Measurements from ENCODE around the gene WNT3. TPM values are rescaled to one million over a fixed set of nuclear protein-coding genes. Genes with fewer than 3 reads are reported as not detected.
"Not testable (repeated sequence)": the region's sequence is repeated elsewhere in the genome, so short reads cannot be mapped to it uniquely, and the experiment has no call there.

Gene WNT3
- total RNA-seq, 6 experiments from 2014 or later: 2.1 to 3.5 (median 3.2) TPM

- Mint-ChIP-seq H3K9me3 (no peaks in the 10 kb centered on the region), H3K36me3 (ENCODE audit: low read depth) (peaks cover 44% of the 10 kb centered on the region), H3K27ac (no peak overlapping the region), H3K4me3 (no peak overlapping the region), H3K4me1 (ENCODE audit: low read depth) (peaks cover 42% of the 10 kb centered on the region), H3K27me3 (ENCODE audit: insufficient read depth) (no peaks in the 10 kb centered on the region; the same call in none of the 2 replicates)
- DNase-seq: no peak
- TF ChIP-seq CTCF (IDR thresholded peaks at IDR 0.05): no peak
Measured at GRCh38 chr17:46758614-46759013, 59.9 kb downstream of the WNT3 start.

- not testable (repeated sequence) for DNase-seq; H3K27me3 Mint-ChIP-seq (ENCODE audit: insufficient read depth); H3K4me3 Mint-ChIP-seq; H3K9me3 Mint-ChIP-seq; H3K27ac Mint-ChIP-seq
- Mint-ChIP-seq H3K36me3 (ENCODE audit: low read depth) (peaks cover 35% of the 10 kb centered on the region), H3K4me1 (ENCODE audit: low read depth) (peaks cover 32% of the 10 kb centered on the region)
Measured at GRCh38 chr17:46757588-46757987, 60.9 kb downstream of the WNT3 start.

- Mint-ChIP-seq H3K27me3 (ENCODE audit: insufficient read depth) (no peaks in the 10 kb centered on the region; the same call in none of the 2 replicates), H3K4me3 (no peak overlapping the region), H3K27ac (no peak overlapping the region; the same call in 1 of the 2 replicates), H3K4me1 (ENCODE audit: low read depth) (peaks cover 30% of the 10 kb centered on the region), H3K9me3 (no peaks in the 10 kb centered on the region), H3K36me3 (ENCODE audit: low read depth) (peaks cover 39% of the 10 kb centered on the region)
- no peak for DNase-seq
- no peak for TF ChIP-seq CTCF (IDR thresholded peaks at IDR 0.05)
Measured at GRCh38 chr17:46756861-46757260, 61.6 kb downstream of the WNT3 start.

GRCh38 chr17:46756081-46756735, 62.3 kb downstream of the WNT3 start:
- Mint-ChIP-seq H3K36me3 (ENCODE audit: low read depth) (peaks cover 42% of the 10 kb centered on the region), H3K27me3 (ENCODE audit: insufficient read depth) (no peaks in the 10 kb centered on the region; the same call in none of the 2 replicates), H3K27ac (no peak overlapping the region; the same call in 1 of the 2 replicates), H3K4me3 (no peak overlapping the region), H3K4me1 (ENCODE audit: low read depth) (peaks cover 30% of the 10 kb centered on the region), H3K9me3 (no peaks in the 10 kb centered on the region)
- no peak for TF ChIP-seq CTCF (IDR thresholded peaks at IDR 0.05)
- DNase-seq: no peak

GRCh38 chr17:46753776-46754175, 64.7 kb downstream of the WNT3 start:
- Mint-ChIP-seq H3K36me3 (ENCODE audit: low read depth) (peaks cover 31% of the 10 kb centered on the region), H3K9me3 (no peaks in the 10 kb centered on the region), H3K4me1 (ENCODE audit: low read depth) (peaks cover 25% of the 10 kb centered on the region), H3K27ac (no peak overlapping the region), H3K4me3 (no peak overlapping the region), H3K27me3 (ENCODE audit: insufficient read depth) (no peaks in the 10 kb centered on the region)
- no peak for TF ChIP-seq CTCF (IDR thresholded peaks at IDR 0.05)
- no peak for DNase-seq

- DNase-seq: no peak
- Mint-ChIP-seq H3K27me3 (ENCODE audit: insufficient read depth) (no peaks in the 10 kb centered on the region), H3K4me3 (no peak overlapping the region), H3K36me3 (ENCODE audit: low read depth) (peaks cover 36% of the 10 kb centered on the region), H3K9me3 (no peaks in the 10 kb centered on the region), H3K4me1 (ENCODE audit: low read depth) (peaks cover 16% of the 10 kb centered on the region), H3K27ac (no peak overlapping the region)
- no peak for TF ChIP-seq CTCF (IDR thresholded peaks at IDR 0.05)
Measured at GRCh38 chr17:46751425-46751824, 67.1 kb downstream of the WNT3 start.

All from HFFc6 (cell line).